NK-92 (cell line): ENCODE data around the gene PRXL2A.

Source experiments
- DNase-seq: peaks from one replicate; lab custom pipeline; 2025; ENCODE audit not compliant: unreplicated experiment; lab: John Stamatoyannopoulos, UW

Gene PRXL2A

DNA sequence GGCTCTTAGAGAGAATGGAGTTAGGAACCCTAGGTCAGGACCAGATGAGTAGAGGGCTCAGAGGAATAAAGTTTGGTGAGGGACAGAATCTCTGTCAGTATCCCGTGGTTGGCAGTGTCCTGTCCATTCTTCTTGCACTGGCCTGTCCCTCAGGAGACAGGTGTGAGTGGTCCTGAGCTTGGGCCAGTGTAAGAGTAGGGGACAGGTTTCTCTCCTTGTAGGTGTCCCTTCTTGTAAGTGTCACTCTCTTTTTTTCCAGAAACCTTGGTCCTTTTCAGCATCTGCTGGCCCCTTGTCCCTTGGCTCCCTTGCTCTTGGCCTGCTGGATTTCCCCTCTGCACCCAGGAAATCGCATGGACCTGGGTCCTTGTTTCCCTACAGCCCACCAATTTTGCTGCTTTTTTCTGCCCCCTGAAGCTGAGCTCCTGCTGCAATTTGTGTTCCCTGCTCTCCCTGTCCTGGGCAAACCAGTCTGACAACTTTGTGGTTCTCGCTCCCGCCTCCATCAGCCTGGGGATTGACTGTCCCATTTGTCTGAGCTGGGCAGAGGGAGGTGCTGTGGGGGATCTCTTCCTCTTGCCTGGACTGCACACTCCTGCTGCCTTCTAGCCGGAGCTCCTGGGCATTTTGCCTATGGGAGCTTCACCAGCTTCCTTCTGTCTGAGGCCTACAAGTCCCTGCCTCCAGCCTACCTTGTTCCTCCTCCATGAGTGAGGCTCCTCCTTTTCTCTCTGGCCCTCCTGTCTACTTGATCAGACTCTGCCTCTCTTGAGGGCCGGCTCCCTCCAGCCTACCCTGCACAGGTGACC is 52.3 kb downstream of the PRXL2A start:
- DNase-seq, result no peak

GRCh38 chr10:80461208-80462183 is 53.1 kb downstream of the PRXL2A start:
- DNase-seq, result no peak

GRCh38 chr10:80462299-80462980 is 54.1 kb downstream of the PRXL2A start:
- DNase-seq, result no peak

GRCh38 chr10:80462981-80463741 is 54.8 kb downstream of the PRXL2A start:
- DNase-seq, result no peak

- DNase-seq, result no peak
These were observed 55.5 kb downstream of the PRXL2A start for GRCh38 chr10:80463868-80464267.

- DNase-seq, result no peak
These were observed 56.5 kb downstream of the PRXL2A start for GRCh38 chr10:80464557-80465450.

- DNase-seq, result no peak
These were observed 57.1 kb downstream of the PRXL2A start for GRCh38 chr10:80465451-80465835.

DNA sequence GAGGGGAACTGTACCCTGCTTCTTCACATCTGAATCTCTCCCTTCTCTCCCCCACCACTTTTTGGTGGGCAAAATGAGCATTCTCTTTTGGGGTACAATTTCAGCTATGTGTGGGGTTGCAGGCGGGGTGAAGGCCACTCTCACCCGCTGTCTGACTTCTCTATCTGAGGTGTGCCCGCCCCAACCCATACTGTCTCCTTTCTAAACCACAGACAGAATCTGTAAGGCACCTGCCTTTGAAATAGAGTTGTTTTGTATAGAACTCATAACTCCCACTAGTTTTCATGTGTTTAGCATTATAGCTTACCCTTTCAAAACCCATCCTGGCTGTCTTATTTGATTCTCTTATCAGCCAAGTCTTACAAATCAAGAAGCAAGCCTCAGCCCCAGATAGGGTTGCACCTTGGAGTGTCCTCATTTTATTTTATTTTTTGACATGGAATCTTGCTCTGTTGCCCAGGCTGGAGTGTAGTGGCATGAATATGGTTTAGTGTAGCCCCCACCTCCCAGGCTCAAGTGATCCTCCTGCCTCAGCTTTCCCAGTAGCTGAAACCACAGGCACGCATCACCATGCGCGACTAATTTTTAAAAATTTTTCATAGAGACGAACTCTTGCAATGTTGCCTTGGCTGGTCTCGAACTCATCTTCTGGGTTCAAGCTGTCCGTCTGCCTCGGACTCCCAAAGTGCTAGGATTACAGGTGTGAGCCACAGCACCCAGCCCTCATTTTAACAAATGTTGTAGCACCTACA is 57.7 kb downstream of the PRXL2A start:
- DNase-seq, result no peak

DNA sequence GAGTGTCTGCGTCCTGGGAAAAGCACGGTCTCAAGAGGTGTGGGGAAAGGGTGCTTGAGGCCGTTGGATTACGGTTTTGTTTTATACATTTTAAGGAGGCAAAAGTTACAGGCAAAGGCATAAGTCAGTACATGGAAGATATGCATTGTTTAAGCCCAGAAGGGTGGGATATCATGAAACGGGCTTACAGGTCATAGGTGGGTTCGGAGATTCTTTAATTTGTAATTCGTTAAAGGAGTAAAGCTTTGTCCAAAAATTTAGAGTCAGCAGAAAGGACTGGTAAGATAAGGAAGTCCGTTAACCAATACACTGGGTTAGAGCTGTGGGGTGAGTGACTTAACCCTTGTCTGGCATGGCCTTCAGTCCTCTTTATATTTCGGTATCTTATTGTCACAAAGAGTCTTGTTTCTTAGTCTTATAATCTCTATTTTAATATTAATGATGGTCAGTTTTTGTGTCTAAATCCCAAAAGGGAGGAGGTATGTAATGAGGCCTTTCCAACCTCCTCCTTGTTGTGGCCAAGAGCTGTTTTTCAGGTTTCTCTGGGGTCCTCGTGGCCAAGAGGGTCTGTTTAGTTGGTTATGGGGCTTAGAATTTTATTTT is 58.5 kb downstream of the PRXL2A start:
- DNase-seq, result no peak

- no peak for DNase-seq
These were observed 59.7 kb downstream of the PRXL2A start for GRCh38 chr10:80468002-80468401.

GRCh38 chr10:80468806-80469421 is 60.6 kb downstream of the PRXL2A start:
- no peak for DNase-seq

DNA sequence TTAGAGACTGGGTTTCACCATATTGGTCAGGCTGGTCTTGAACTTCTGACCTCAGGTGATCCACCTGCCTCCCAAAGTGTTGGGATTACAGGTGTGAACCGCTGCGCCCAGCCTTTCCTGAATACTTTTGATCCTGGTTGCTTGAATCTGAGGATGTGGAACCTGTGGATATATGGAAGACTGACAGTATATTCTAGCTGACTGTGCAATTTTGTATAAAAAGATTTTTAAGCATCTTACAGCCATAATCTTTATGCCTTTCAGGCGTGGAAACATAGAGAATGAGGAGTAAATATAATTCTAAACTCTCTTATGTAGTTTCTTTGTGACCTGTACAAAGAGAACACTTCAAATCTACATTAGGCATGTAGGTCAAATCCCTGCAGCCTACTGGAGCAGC is 61.9 kb downstream of the PRXL2A start:
- DNase-seq, result no peak

DNA sequence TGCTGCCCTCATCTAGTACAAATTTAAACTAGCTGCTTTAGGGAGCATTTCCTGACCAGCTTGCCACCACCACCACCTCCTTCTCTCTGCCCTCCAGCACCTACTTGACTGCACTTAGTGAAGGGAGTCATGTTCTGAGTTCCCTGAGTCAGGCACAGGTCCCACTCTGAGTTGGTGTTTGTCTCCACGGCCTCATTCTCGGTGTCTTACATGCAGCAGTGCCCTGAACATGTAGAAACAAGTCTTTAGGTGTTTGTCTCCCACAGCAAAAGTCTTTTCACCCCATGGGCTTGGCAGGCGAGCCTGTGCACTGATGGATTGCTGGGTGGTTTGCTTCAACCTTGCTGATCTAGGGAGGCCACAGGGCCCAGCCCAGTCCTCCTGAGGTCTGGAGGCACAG is 62.6 kb downstream of the PRXL2A start:
- DNase-seq, result no peak

GRCh38 chr10:80471715-80472233 is 63.4 kb downstream of the PRXL2A start:
- DNase-seq, result no peak

- no peak for DNase-seq
These were observed 64.1 kb downstream of the PRXL2A start for GRCh38 chr10:80472234-80473095.

GRCh38 chr10:80473096-80473657 is 64.8 kb downstream of the PRXL2A start:
- DNase-seq, result no peak
